Measurements from ENCODE around the gene OR52N4.

DNA sequence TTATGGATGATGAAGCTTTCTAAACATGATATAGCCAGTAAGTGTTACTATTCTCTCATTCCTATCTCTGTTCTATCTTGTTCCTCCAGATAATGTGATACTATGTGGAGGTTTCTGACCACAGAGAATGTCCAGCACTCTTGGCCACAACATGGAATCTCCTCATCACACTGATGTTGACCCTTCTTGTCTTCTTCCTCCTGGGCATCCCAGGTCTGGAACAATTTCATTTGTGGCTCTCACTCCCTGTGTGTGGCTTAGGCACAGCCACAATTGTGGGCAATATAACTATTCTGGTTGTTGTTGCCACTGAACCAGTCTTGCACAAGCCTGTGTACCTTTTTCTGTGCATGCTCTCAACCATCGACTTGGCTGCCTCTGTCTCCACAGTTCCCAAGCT, 27.7 kb upstream of the OR52N4 start:
- no peak for TF ChIP-seq RAD21 (IDR thresholded peaks at IDR 0.05; ENCODE audit: low read length)
- TF ChIP-seq, protein P1, sequence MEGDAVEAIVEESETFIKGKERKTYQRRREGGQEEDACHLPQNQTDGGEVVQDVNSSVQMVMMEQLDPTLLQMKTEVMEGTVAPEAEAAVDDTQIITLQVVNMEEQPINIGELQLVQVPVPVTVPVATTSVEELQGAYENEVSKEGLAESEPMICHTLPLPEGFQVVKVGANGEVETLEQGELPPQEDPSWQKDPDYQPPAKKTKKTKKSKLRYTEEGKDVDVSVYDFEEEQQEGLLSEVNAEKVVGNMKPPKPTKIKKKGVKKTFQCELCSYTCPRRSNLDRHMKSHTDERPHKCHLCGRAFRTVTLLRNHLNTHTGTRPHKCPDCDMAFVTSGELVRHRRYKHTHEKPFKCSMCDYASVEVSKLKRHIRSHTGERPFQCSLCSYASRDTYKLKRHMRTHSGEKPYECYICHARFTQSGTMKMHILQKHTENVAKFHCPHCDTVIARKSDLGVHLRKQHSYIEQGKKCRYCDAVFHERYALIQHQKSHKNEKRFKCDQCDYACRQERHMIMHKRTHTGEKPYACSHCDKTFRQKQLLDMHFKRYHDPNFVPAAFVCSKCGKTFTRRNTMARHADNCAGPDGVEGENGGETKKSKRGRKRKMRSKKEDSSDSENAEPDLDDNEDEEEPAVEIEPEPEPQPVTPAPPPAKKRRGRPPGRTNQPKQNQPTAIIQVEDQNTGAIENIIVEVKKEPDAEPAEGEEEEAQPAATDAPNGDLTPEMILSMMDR (conservative IDR thresholded peaks at IDR 0.05; ENCODE audit: low read depth, low read length) = no peak

All from IMR-90 (cell line).